Breast epithelium (tissue), 3 donors: ENCODE measurements around the gene PLXNA4.

Source experiments
- POLR2A ChIP-seq: fragments of 450-650 bp; IDR thresholded peaks from one replicate; pipeline ENCODE4 v1.6.1; 2016; ENCODE audit warnings: antibody characterized with exemption, mild to moderate bottlenecking, moderate library complexity
- POLR2AphosphoS5 ChIP-seq, 3 donors: sonication (generic); formaldehyde crosslinking; IDR thresholded peaks; one replicate each; pipeline ENCODE4 v1.6.1; 2017; ENCODE audit warnings: antibody characterized with exemption in 3 of 3
- TF ChIP-seq, protein P1 (sequence below), 3 donors: fragments of 450-650 bp; IDR thresholded peaks; one replicate each; pipeline ENCODE4 v1.5.1; 2016 to 2017; ENCODE audit warnings: antibody characterized with exemption in 3 of 3, mild to moderate bottlenecking in 3 of 3, moderate library complexity in 3 of 3

DNA sequence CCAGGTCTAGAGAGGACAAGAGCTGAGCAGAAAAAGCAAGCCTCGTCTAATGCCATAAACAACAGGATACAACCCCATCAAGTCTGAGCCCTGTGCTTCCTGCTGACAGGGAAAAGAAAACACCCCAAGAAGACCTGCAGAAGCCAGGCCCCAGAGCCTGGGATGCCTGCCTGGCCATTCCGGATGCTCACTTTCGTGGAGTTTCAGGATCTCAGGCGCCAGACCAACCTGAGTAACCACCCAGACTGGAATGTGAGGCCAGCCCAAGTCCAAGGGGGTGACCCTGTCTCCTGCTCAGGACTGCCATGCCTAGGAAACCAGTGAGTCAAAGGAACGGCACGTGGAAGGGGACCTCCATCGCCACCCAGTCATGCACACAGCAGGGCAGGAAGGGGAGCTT lies 74.3 kb downstream of the PLXNA4 start:
- TF ChIP-seq, protein P1, sequence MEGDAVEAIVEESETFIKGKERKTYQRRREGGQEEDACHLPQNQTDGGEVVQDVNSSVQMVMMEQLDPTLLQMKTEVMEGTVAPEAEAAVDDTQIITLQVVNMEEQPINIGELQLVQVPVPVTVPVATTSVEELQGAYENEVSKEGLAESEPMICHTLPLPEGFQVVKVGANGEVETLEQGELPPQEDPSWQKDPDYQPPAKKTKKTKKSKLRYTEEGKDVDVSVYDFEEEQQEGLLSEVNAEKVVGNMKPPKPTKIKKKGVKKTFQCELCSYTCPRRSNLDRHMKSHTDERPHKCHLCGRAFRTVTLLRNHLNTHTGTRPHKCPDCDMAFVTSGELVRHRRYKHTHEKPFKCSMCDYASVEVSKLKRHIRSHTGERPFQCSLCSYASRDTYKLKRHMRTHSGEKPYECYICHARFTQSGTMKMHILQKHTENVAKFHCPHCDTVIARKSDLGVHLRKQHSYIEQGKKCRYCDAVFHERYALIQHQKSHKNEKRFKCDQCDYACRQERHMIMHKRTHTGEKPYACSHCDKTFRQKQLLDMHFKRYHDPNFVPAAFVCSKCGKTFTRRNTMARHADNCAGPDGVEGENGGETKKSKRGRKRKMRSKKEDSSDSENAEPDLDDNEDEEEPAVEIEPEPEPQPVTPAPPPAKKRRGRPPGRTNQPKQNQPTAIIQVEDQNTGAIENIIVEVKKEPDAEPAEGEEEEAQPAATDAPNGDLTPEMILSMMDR (IDR thresholded peaks at IDR 0.05), result no peak
- TF ChIP-seq POLR2AphosphoS5 (IDR thresholded peaks at IDR 0.05) (no peak), POLR2A (no peak)
